HG02588 (cell line): ENCODE measurements around the gene USP25.
"Not testable (repeated sequence)": the region's sequence is repeated elsewhere in the genome, so short reads cannot be mapped to it uniquely, and the experiment has no call there.

Experiments used
- ATAC-seq: cut with Tn5 transposase; IDR thresholded peaks from one replicate; pipeline ENCODE4 v1.9.1; 2021; ENCODE audit warnings: mild to moderate bottlenecking, moderate library complexity; ENCODE audit not compliant: unreplicated experiment

USP25 gene

GRCh38 chr21:15732290-15732995 is 2.7 kb downstream of the USP25 start:
- peak; percentile 45 for ATAC-seq

- no peak for ATAC-seq
Observed at GRCh38 chr21:15732996-15733329, 3.2 kb downstream of the USP25 start.

- ATAC-seq: no peak
Observed at GRCh38 chr21:15735409-15735808, 5.6 kb downstream of the USP25 start.

GRCh38 chr21:15735931-15736330 is 6.1 kb downstream of the USP25 start:
- not testable (repeated sequence) for ATAC-seq

- not testable (repeated sequence) for ATAC-seq
Observed at GRCh38 chr21:15738779-15739178, 9.0 kb downstream of the USP25 start.

GRCh38 chr21:15740383-15740782 is 10.6 kb downstream of the USP25 start:
- no peak for ATAC-seq

- no peak for ATAC-seq
Observed at GRCh38 chr21:15741510-15741909, 11.7 kb downstream of the USP25 start.

GRCh38 chr21:15742052-15742670 is 12.4 kb downstream of the USP25 start:
- ATAC-seq: no peak

- no peak for ATAC-seq
Observed at GRCh38 chr21:15742694-15743093, 12.9 kb downstream of the USP25 start.

GRCh38 chr21:15743593-15743992 is 13.8 kb downstream of the USP25 start:
- ATAC-seq: no peak

GRCh38 chr21:15744926-15745325 is 15.1 kb downstream of the USP25 start:
- no peak for ATAC-seq

- no peak for ATAC-seq
Observed at GRCh38 chr21:15748586-15748985, 18.8 kb downstream of the USP25 start.

- no peak for ATAC-seq
Observed at GRCh38 chr21:15749082-15749860, 19.5 kb downstream of the USP25 start.

GRCh38 chr21:15749861-15750159 is 20.0 kb downstream of the USP25 start:
- ATAC-seq: no peak

- no peak for ATAC-seq
Observed at GRCh38 chr21:15751037-15751436, 21.3 kb downstream of the USP25 start.

GRCh38 chr21:15751546-15751945 is 21.8 kb downstream of the USP25 start:
- no peak for ATAC-seq

- no peak for ATAC-seq
Observed at GRCh38 chr21:15752763-15753407, 23.1 kb downstream of the USP25 start.

GRCh38 chr21:15753741-15754140 is 24.0 kb downstream of the USP25 start:
- no peak for ATAC-seq

- no peak for ATAC-seq
Observed at GRCh38 chr21:15754640-15755039, 24.9 kb downstream of the USP25 start.

- no peak for ATAC-seq
Observed at GRCh38 chr21:15755125-15755524, 25.3 kb downstream of the USP25 start.

GRCh38 chr21:15759469-15759868 is 29.7 kb downstream of the USP25 start:
- no peak for ATAC-seq
